ENCODE results near the gene TIRAP.

The TIRAP gene

DNA sequence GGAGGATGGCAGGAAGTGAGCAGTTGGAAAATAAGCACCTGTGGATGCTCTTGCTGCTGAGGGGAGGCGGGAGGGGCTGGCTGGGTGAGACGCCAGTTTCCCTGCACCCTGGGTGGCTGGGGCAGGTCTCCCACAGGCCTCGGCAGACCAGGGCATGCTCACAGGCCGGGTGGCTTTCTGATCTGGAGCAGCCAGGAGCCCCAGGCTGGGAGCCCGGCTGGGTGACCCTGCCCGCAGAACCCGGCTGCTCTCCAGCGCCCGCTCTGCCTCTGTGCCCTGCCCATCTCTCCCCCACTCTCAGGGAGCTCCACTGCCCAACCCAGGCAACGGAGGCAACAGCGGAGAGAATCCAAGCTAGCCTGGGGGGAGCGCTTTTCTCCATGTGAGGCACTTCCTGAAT is 45.6 kb downstream of the TIRAP start:
- DNase-seq, result no peak

DNA sequence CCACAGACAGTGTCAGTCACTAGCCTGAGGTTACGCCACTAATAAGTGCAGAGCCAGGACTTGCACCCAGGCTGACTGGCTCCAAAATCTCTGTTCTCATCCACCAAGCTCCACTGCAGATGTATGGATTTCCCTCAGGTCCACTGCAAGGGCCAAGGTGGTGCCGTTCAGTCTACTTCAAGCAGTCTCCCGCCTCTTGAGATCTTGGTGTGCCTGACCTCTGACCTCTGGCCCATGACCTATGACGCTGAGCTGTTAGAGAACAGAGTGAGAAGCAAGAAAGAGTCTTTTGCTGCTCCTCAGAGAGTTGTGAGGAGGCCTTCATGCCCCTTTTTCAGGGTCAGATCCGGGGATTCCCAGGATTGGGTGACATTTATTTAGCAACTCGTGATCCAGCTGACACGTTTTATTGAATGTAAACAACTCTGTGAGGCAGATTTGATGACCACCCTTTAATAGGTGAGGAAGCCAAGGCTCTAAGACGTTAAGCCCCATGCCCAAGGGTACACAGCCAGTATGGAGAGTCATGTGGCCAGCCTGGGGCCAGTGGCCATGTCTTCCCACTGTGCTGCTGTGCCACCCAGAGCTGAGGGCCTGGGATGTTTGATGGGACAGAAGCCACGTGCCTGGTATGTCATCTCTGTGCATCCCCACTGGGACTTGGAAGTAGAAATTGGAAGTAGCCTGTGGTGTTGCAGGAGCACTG is 46.2 kb downstream of the TIRAP start:
- no peak for DNase-seq

DNA sequence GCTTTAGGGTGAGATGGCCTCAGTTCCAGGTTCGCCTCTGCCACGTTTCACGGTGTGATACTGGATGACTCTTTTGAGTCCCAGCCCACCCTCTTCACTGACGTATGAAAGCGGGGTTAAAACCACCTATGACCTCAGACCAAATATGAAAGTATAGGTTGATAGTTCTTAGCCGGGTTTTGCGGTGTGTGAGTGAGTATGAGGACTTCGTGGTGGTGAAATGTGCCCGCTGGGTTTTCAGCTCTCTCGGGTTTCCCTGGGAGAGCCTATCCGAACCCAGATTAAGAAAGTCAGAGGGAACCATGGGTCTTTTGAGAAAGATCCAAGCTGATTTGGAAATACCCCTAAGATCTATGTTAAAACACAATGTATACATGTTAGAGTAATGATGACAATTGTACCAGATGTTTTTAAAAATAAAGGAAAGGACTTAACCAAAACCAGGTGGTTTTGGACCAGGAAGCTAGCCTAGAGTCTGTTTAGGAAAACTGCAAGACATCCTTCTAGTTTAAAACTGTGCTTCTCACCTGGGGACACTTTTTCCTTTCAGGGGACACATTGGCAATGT is 46.8 kb downstream of the TIRAP start:
- DNase-seq, result peak; percentile 24

DNA sequence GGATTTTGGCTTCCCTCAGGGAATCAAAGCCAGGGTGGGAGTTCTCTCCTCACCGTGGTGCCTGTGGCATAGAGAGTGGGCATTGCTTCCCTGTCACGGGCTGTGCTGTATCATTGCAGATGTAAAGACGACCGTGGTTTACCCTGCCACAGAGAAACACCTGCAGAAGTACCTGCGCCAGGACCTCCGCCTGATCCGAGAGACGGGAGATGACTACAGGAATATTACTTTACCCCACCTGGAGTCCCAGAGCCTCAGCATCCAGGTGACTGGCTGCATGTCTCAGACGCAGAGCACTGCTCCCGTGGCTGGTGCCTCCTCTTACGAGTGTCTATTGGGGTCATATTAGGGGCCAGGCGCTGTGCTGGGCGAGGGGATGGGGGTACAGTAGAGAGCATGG is 48.4 kb downstream of the TIRAP start:
- DNase-seq, result no peak

DNA sequence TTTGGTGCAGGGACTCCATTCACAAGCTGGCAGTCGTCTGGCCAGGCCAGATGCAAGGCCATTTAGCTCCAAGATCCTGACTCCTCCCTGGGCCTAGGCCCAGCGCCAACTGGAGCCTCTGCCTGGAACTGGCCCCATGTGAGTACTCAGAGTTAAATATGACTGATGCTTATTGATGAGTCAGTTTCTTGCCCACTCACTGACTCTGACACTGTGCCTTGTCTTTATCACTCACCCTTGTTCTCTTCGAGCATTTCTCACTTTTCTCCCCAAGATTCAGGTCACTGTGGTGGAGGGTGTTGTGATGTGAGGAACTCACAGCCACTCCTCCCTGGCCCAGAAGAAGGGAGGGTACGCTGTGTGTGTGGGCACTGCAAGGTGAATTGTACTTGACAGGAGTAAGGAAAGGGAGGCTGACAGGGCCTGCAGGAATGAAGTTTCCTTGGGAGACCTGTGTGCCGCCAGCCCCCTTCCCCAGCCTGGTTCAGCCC is 49.4 kb downstream of the TIRAP start:
- no peak for DNase-seq

DNA sequence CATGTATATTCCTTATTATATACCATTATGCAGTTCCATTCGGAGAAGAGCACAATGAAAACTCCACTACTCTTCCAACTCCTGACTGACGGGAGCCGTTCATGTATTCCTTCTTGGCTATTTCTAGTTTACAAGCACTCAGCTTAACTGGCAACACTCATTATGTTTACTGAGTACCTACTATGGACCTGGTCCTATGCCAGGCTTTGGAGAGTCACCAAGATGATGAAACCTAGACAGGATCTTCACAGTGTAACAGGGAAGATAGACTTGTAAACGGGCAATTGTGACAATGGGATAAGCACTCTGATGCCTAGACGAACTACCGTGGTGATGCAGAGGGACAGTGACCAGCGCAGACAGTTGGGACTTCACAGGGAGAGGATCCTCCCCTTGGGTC is 50.2 kb downstream of the TIRAP start:
- no peak for DNase-seq

DNA sequence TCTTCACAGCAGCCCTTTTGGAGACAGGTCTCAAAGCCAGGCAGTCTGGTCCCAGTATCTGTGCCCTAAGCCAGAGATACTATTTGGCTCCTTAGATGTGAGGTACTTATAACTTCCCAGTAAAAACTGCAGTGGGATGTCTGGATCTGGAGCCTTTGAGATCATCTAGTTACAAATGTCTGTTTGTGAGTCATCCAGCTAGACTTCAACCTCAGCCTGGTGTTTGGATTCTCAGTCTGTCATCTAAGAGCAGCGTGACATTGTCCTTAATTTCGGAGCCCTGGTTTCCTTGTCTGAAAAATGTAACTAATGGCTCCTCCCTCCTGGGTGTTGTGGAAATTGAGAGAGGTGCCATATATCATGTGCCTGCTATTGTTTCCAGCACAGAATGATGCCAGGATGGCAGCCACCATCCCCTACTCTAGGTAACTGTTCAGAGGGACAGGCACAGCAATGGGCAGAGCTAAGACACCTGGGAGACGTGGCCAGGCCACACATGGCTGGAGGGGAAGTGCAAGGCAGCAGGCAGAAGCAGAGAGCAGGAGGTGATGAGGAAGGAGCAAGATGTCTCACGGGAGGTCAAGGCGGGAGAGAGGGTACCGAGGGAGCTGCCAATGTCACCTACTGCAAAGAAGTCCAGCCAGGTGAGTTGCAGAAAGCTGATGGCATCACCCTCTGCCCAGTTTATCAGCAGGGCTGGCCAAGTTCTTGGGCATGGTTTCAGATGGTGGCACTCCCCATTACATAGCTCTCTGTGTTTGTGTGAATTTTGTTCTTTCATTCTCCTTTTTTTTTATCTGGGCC is 52.0 kb downstream of the TIRAP start:
- DNase-seq, result peak; percentile 2

DNA sequence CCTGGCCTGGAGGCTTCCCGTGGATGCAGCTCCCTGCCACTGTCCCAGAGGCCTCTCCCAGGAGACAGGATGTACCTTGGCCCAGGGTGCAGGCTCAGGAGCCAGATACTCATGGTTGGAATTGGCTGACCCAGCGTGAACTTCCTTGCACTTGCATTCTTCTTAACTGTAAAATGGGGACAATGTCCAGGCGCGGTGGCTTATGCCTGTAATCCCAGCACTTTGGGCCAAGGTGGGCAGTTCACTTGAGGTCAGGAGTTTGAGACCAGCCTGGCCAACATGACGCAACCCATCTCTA is 52.5 kb downstream of the TIRAP start:
- DNase-seq, result peak; percentile 4

DNA sequence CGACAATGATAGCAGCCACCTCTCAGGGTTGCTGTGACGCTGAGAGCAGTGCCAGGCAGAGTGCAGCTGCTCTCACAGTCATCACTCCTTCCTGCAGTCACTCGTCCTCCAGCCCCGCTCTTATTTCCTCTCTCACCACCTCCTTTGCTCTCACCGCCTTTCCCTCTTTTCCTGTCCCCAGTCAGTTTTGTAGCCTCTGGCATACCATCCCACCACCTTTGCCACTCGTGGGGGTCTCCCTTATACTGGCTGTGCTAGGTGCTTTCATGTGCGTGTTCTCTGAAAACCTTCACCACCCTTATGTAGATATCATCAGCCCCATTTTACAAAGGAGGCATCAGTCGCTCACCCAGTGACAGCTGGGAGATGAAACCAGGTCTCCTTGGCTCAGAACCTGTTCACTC is 53.2 kb downstream of the TIRAP start:
- DNase-seq, result no peak

DNA sequence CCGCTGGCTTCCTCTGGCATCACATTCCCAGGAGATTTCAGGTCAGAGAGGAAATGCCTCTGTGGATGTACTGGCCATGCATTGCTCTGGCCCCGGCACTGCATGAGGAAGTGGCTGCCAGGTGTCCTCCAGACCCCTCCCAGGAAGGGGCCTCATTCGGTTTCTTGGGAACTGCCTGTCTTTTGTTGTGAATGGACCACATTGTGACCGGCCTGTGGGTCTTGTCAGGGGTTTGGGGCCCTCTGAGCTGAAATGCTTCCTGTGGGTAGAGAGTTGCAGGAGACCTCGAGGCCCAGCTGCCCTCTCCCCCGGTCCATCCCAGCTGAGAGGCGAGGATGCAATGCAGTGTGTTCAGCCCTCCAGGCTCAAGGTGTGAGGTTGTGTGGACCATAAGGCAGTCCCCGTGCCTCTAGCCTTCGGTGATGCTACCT is 53.8 kb downstream of the TIRAP start:
- DNase-seq, result no peak

DNA sequence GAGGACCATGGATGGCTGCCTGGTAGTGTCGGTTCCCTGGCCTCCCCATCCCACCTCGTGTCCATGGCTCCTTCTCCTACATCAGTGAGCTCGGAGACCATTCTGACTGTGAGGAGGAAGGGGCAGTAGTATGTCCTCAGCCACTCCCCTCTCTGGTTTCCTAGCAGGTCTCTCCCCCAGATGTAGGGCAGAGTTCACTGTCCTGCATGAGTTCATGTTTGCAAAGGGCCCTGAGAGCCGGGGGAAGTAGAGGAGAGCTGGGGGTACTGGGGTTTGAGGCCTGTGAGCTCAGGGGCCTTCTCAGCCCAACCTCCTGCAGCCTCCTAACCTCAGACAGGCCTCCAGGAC is 54.2 kb downstream of the TIRAP start:
- no peak for DNase-seq

DNA sequence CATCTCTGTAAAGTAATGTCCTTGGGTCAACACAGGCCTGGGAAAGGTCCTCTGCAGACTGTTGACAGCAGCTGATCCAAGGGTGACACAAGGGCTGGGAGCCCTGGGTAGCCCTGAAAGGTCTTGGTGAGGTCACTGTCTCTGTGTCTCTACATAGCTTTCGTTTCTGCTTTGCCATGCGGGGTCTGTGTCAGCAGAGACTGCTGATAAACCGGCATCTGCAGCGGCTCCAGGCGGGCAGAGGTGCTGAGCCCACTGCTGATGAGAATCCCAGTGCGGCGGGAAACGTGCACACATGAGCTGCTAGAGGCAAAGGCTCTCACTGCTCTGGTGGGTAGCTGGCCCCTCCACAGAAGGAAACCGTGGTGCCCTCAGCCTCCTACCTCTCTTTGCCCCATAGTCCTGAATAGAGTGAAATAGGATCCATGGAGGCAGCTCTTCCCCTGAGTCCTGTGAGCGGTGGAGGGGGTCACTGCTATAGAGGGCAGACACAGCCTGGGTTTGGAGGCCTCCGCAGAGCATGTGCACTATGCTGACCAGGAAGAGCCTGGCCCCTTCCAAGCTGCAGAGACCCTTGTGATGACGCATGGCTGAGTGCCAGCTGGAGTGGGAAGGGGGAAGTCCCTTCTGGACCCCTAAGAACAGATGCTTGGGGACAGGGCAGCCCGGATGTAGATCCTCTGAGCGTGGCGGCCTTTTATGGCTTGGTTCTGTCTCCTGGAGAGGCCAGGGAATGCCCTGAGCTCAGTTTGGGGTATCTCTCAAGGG is 54.8 kb downstream of the TIRAP start:
- no peak for DNase-seq

DNA sequence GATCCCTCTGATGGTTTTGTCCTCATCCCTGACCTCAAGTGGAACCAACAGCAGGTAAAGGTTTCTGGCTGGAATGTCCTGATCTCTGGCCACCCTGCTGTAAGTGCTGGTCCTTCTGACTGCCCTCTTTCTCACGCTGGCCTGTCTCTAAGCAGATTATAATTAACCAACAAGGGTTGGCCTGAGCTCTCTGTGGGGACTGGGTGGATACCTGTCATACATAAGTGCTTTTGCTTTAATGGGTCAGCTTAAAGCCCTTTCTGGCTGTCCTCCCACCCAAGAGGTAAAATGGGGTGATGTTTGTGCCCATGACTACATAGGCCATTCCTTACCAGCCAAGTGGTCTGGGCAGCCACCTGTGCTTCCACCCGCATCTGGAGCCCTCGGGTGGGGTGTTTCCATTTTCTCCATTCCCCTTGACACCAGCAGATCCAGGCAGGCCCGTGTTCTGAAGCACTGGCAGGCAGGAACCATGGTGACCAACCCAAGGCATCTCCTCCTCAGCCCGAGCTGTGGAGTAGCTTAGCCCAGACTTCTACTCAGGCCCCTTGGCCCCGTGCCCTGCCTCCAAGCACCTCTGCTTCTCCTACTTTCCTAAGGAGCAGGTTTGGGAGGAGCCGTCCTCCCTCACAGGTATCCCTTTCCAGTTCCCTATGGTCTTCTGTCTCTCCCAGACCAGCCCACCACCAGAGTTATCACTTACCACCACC is 55.6 kb downstream of the TIRAP start:
- no peak for DNase-seq

DNA sequence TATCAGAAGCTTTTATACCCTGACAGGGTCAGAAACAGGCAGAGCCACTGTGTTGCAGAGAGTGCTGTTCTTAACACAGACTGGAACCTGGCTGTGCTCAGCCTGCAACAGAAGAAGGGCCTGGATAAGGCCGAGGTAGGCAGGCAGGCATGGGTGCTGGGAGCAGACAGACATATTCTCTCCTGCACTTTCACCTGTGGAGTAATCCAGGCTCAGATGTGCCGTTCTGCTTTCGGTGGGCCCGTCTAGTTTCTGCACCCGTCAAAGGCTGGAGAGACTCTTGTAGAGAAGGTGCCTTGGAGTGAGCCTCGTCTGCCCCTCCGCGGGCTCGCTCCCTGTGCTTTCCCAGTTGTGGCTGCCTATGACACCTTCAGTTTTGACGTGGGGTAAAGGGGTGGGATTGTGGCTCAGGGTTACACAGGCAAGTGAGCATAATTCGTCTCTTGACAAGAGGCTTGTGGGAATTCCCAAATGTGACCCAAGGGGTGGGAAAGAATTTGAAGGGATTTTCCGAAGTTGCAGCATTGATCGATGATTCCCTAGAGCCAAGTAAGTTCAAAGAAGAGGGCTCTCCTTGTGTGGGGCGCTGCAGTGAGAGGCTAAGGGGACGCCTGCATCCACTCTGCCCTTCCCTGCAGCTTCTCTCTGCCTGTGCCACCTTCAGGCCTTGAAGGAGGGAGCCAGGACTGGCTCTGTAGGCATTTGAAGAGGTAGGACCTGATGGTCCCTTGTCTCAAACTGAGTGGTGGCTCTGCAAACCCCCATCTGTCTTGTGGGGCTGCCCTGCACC is 56.4 kb downstream of the TIRAP start:
- DNase-seq, result no peak

DNA sequence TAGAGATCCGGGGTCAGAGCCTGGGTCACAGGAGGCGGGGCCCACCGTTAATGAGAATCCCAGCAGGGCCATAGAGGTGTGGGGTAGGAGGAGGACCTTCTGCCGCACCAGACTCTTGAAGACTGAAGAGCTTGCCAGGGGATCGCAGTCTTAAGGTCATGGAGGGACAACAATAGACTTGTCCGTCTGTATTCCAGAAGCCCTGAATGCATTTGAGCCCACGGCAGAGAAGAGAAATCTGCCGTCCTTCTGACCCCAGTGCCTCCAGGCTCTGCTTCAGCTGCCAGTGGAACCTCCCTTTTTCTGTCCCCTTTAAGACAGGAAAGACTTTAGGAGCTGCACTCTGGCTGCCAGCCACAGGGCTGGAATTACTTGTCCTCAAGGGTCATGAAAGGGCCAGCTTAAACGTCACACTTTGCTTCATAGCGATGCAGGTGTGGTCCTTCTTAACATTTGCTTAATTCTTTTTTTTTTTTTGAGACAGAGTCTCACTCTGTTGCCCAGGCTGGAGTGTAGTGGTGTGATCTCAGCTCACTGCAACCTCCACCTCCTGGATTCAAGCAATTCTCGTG is 57.1 kb downstream of the TIRAP start:
- no peak for DNase-seq

DNA sequence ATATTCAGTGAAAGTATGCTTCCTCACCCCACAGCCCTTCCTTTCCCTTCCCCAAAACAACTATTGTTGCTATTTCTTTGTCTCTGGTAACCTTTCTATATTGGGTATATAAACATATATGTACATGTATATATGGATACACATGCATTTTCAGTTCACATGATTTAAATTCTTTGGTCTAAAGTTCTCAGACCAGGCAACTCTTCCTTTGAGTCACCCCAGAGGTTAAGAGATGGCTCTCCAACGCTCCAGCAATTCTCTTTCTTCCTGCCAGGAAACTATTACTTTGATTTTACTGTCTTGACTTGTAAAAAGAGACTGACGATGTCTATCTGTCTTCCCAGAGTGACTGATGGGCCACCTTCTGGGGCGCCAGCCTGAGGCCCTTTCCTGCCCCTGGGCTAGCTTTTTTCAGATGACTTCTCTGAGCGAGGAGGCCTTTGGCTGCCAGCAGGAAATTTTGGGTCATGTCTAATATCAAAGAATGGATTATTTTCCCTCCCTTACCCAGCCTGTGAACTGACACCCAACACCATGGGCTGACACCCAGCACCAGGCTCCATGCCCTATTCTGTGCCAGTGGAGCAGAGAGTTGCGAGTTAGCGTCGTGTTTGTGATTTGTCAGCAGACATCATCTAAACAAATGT is 58.2 kb downstream of the TIRAP start:
- DNase-seq, result no peak

DNA sequence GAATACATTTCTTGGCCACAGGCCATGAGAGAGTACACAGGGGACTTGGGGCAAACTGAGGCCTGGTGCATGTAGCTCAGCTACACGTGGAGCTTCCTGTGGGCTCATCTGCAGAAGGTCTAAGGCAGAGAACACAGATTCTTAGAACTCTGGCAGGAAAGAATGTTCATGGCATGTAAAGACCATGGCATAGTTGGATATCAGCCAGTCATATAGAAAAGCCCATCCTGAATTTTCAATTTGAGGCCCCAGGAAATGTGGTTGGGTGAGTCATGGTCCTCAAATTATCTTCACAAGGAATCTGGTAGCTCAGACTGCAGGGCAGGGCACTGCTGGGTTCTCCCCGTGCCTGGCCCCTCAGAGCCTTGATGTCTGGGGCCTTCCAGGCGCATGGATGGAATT is 58.9 kb downstream of the TIRAP start:
- DNase-seq, result no peak

DNA sequence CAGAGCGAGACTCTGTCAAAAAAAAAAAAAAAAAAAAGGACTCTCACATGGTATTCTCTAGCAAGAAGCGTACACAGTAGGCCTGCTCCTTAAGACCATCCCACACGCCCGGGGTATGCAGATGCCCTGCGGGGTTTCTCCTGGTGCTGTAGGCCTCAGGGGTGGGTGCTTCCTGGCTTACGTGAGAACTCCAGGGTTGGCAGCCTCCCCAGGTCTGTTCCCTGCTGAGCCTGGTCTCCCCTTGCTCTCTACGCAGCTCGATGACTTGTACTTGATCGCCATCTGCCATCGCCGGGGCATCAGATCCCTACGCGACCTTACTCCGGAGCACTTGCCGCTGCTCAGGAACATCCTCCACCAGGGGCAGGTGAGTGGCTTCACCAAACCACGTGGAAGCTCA is 60.2 kb downstream of the TIRAP start:
- DNase-seq, result no peak
